DND-41 (cell line): ENCODE results near the gene MYL2.

Source experiments
- CTCF ChIP-seq: IDR thresholded peaks from 2 replicates; pipeline ENCODE4 v1.5.1; 2012; ENCODE audit warnings: borderline replicate concordance, low read length, moderate library complexity, mild to moderate bottlenecking; ENCODE audit not compliant: poor library complexity, severe bottlenecking; ENCODE audit errors: extremely low read depth
- EZH2 ChIP-seq: IDR thresholded peaks from 3 replicates; pipeline ENCODE4 v1.6.1; 2012; ENCODE audit warnings: borderline replicate concordance, low read depth, mild to moderate bottlenecking, moderate library complexity, low read length, inconsistent platforms; ENCODE audit not compliant: severe bottlenecking

GRCh38 chr12:110913119-110914056 is 7.0 kb downstream of the MYL2 start:
- TF ChIP-seq CTCF (no peak), EZH2 (no peak)
